ENCODE results near the gene ATAD2B. TPM values are rescaled to one million over a fixed set of nuclear protein-coding genes. Genes with fewer than 3 reads are reported as not detected.

Gene ATAD2B
- total RNA-seq, 1 experiment from 2014 or later, result 2.6 TPM

GRCh38 chr2:23703583-23704385, 223.1 kb downstream of the ATAD2B start:
- DNase-seq (ENCODE audit: low spot score), result no peak

DNA sequence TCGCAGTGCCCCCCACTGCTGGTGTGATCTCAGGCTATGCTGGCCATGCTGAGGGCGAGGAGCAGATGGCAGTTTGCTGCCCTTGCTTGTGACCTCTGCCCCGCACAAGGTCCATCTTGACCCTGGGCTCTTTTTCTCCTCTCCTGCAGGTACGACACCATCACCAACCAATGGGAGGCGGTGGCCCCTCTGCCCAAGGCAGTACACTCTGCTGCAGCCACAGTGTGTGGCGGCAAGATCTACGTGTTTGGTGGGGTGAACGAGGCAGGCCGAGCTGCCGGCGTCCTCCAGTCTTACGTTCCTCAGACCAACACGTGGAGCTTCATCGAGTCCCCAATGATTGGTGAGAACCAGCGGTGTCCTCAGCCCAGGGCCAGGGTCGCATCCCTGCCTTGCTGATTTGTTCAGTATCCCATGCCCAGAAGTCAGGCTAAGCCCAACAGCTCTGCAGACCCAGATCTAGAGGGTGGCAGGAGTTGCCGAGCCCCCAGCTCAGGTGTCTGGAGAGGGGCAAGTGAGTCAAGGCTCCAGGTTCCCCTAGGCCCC, 223.8 kb downstream of the ATAD2B start:
- DNase-seq (ENCODE audit: low spot score), result no peak

GRCh38 chr2:23700627-23701026, 226.3 kb downstream of the ATAD2B start:
- DNase-seq (ENCODE audit: low spot score), result no peak

DNA sequence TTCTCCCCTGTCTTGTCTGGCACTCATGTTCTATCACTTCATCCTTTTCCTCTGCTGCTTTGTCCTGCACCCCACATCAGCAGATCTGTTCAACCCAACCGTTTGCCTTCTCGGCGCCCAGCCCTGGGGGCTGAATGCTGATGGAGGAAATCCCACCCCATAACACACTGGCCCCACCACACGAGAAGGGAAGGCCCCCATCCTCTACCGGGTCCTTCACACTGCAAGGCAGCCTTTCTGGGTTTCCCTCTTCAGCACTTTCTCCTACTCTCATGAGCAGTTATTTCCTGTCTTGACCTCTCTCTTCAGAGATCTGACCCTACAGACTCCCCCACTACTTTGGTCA, 227.4 kb downstream of the ATAD2B start:
- DNase-seq (ENCODE audit: low spot score), result no peak

GRCh38 chr2:23698721-23699579, 228.0 kb downstream of the ATAD2B start:
- DNase-seq (ENCODE audit: low spot score), result no peak

Other genes starting within 250 kb of the ATAD2B start
- 5.7 and 10.0 TPM in 2 replicates for gene UBXN2A, start 13.3 kb upstream of the ATAD2B start, total RNA-seq (2014; rRNA removed; shearing (Covaris generic))
- gene MFSD2B, start 83.0 kb upstream of the ATAD2B start, total RNA-seq (2014; rRNA removed; shearing (Covaris generic)), result 0.72 TPM in 1 of 2 replicates, not detected in the other
- gene WDCP, start 120.3 kb upstream of the ATAD2B start, total RNA-seq (2014; rRNA removed; shearing (Covaris generic)), result 7.1 and 7.6 TPM in 2 replicates
- gene FKBP1B, start 122.6 kb upstream of the ATAD2B start, total RNA-seq (2014; rRNA removed; shearing (Covaris generic)), result 0.58 TPM in 1 of 2 replicates, not detected in the other
- gene SF3B6, start 149.2 kb upstream of the ATAD2B start, total RNA-seq (2014; rRNA removed; shearing (Covaris generic)), result 178 and 188 TPM in 2 replicates
- 4.9 and 5.1 TPM in 2 replicates for gene TP53I3, start 157.7 kb upstream of the ATAD2B start, total RNA-seq (2014; rRNA removed; shearing (Covaris generic))
- 0.72 and 1.1 TPM in 2 replicates for gene PFN4, start 196.2 kb upstream of the ATAD2B start, total RNA-seq (2014; rRNA removed; shearing (Covaris generic))
- 0.27 and 1.8 TPM in 2 replicates for gene FAM228B, start 196.3 kb upstream of the ATAD2B start, total RNA-seq (2014; rRNA removed; shearing (Covaris generic))
- gene FAM228A, start 247.9 kb upstream of the ATAD2B start, total RNA-seq (2014; rRNA removed; shearing (Covaris generic)), result not detected in 2 replicates

Data from H4 (cell line).